ENCODE data around the gene BCL7B. TPM values are rescaled to one million over a fixed set of nuclear protein-coding genes. Genes with fewer than 3 reads are reported as not detected.

The BCL7B gene
- total and polyA plus RNA-seq, 2 of the 13 experiments (the other 11 are each of a cell fraction or from before 2014, with no cell fraction given): 24.3 to 38.2 TPM

DNA sequence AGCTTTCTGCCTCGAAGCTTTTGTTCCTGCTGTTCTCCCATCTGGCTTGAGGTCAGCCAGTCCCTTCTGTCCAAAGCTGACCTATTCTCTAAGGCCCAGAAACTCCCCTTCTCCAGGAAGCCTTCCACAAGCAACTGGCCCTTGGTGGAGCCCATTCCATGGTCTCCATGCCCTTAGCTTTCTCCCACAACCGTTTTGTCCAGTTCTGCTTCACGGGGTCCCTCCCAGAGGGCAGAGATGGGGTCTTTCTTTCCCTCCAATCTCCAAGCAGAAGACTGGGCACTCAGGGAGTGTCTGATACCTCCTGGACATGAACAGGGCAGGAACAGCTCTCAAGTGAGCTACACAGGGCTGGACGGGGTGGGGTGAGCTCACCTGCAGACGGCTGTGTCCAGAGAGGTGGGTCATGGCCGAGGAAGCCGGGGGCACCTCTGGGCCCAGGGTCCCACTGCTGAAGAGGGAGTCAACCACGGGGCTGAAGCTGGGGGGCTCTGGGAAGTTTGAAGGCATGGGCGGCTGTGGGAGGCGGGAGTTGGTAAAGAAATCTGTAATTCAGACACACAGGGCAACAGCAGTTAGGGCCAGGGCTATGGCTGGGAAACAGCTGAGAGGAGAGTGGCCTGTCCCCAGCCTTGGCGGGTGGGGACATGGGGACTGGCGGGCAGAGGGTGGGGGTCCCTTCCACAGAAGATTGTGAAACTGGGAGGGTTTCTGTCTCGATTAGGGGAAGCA lies 41.8 kb upstream of the BCL7B start (continued):
- TF ChIP-seq ZFP90 (CRISPR knock-in tag; IDR thresholded peaks at IDR 0.05; ENCODE audit: borderline replicate concordance) (no peak), REL (CRISPR knock-in tag; conservative IDR thresholded peaks at IDR 0.05) (no peak), ZNF446 (CRISPR knock-in tag; IDR thresholded peaks at IDR 0.05) (no peak), ZNF326 (CRISPR knock-in tag; IDR thresholded peaks at IDR 0.05; ENCODE audit: borderline replicate concordance) (0 out of 2 replicates have a peak, but pooled peaks have one; percentile 75), RBM39 (IDR thresholded peaks at IDR 0.05; ENCODE audit: low read depth, low read length, poor library complexity, severe bottlenecking) (peak; percentile 42), TGIF2 (CRISPR knock-in tag; IDR thresholded peaks at IDR 0.05) (no peak), ZNF644 (CRISPR knock-in tag; IDR thresholded peaks at IDR 0.05; ENCODE audit: low read depth) (no peak), ZNF552 (CRISPR knock-in tag; IDR thresholded peaks at IDR 0.05; ENCODE audit: borderline replicate concordance) (no peak), REXO4 (CRISPR knock-in tag; IDR thresholded peaks at IDR 0.05; ENCODE audit: borderline replicate concordance) (no peak), DR1 (CRISPR knock-in tag; IDR thresholded peaks at IDR 0.05) (no peak), ZNF274 (CRISPR knock-in tag; IDR thresholded peaks at IDR 0.05) (0 out of 2 replicates have a peak, but pooled peaks have one; percentile 16), ZNF367 (CRISPR knock-in tag; IDR thresholded peaks at IDR 0.05; ENCODE audit: borderline replicate concordance) (no peak), HNRNPLL (IDR thresholded peaks at IDR 0.05; ENCODE audit: low read depth, low read length, poor library complexity, severe bottlenecking) (peak; percentile 52), RXRA (CRISPR knock-in tag; IDR thresholded peaks at IDR 0.05) (0 out of 2 replicates have a peak, but pooled peaks have one; percentile 30), ZZZ3 (CRISPR knock-in tag; IDR thresholded peaks at IDR 0.05; ENCODE audit: borderline replicate concordance) (no peak), ZNF605 (CRISPR knock-in tag; IDR thresholded peaks at IDR 0.05) (no peak), ARID2 (CRISPR knock-in tag; IDR thresholded peaks at IDR 0.05; ENCODE audit: borderline replicate concordance) (0 out of 2 replicates have a peak, but pooled peaks have one; percentile 33), ZFP36L2 (CRISPR knock-in tag; IDR thresholded peaks at IDR 0.05) (no peak), FOXO1 (CRISPR knock-in tag; IDR thresholded peaks at IDR 0.05) (no peak), JUNB (CRISPR knock-in tag; IDR thresholded peaks at IDR 0.05; ENCODE audit: borderline replicate concordance) (0 out of 2 replicates have a peak, but pooled peaks have one; percentile 1)
- TF ChIP-seq, protein P1, sequence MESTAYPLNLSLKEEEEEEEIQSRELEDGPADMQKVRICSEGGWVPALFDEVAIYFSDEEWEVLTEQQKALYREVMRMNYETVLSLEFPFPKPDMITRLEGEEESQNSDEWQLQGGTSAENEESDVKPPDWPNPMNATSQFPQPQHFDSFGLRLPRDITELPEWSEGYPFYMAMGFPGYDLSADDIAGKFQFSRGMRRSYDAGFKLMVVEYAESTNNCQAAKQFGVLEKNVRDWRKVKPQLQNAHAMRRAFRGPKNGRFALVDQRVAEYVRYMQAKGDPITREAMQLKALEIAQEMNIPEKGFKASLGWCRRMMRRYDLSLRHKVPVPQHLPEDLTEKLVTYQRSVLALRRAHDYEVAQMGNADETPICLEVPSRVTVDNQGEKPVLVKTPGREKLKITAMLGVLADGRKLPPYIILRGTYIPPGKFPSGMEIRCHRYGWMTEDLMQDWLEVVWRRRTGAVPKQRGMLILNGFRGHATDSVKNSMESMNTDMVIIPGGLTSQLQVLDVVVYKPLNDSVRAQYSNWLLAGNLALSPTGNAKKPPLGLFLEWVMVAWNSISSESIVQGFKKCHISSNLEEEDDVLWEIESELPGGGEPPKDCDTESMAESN (CRISPR knock-in tag; conservative IDR thresholded peaks at IDR 0.05): 0 out of 2 replicates have a peak, but pooled peaks have one; percentile 5
- TF ChIP-seq, protein P2, sequence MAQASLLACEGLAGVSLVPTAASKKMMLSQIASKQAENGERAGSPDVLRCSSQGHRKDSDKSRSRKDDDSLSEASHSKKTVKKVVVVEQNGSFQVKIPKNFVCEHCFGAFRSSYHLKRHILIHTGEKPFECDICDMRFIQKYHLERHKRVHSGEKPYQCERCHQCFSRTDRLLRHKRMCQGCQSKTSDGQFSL (CRISPR knock-in tag; IDR thresholded peaks at IDR 0.05): 0 out of 2 replicates have a peak, but pooled peaks have one; percentile 11
- TF ChIP-seq, protein P3, sequence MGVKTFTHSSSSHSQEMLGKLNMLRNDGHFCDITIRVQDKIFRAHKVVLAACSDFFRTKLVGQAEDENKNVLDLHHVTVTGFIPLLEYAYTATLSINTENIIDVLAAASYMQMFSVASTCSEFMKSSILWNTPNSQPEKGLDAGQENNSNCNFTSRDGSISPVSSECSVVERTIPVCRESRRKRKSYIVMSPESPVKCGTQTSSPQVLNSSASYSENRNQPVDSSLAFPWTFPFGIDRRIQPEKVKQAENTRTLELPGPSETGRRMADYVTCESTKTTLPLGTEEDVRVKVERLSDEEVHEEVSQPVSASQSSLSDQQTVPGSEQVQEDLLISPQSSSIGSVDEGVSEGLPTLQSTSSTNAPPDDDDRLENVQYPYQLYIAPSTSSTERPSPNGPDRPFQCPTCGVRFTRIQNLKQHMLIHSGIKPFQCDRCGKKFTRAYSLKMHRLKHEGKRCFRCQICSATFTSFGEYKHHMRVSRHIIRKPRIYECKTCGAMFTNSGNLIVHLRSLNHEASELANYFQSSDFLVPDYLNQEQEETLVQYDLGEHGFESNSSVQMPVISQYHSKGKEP (CRISPR knock-in tag; IDR thresholded peaks at IDR 0.05): 0 out of 2 replicates have a peak, but pooled peaks have one; percentile 10
- TF ChIP-seq, protein P4, sequence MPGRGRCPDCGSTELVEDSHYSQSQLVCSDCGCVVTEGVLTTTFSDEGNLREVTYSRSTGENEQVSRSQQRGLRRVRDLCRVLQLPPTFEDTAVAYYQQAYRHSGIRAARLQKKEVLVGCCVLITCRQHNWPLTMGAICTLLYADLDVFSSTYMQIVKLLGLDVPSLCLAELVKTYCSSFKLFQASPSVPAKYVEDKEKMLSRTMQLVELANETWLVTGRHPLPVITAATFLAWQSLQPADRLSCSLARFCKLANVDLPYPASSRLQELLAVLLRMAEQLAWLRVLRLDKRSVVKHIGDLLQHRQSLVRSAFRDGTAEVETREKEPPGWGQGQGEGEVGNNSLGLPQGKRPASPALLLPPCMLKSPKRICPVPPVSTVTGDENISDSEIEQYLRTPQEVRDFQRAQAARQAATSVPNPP (CRISPR knock-in tag; IDR thresholded peaks at IDR 0.05): 0 out of 2 replicates have a peak, but pooled peaks have one; percentile 42
